SU-DHL-6 (cell line): ENCODE results near the gene NFRKB.
"Not testable (repeated sequence)": the region's sequence is repeated elsewhere in the genome, so short reads cannot be mapped to it uniquely, and the experiment has no call there.

Experiments used
- EZH2phosphoT487 ChIP-seq: fragments of 200-600 bp; sonication (generic), shearing (Covaris generic); conservative IDR thresholded peaks from 2 replicates; pipeline ENCODE4 v1.6.1; 2018; ENCODE audit warnings: mild to moderate bottlenecking, antibody characterized with exemption, low read length, moderate library complexity, mixed read lengths
- TF ChIP-seq, protein P1 (sequence below): fragments of 200-600 bp; sonication (generic); IDR thresholded peaks from one replicate; pipeline ENCODE4 v1.5.1; 2017; ENCODE audit warnings: antibody characterized with exemption, mild to moderate bottlenecking, low read length, moderate library complexity; ENCODE audit not compliant: insufficient read depth, poor library complexity, severe bottlenecking

DNA sequence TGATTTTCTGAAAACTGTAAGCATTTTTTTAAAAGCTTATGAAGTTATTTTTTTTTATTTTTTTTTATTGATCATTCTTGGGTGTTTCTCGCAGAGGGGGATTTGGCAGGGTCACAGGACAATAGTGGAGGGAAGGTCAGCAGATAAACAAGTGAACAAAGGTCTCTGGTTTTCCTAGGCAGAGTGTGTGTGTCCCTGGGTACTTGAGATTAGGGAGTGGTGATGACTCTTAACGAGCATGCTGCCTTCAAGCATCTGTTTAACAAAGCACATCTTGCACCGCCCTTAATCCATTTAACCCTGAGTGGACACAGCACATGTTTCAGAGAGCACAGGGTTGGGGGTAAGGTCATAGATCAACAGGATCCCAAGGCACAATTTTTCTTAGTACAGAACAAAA is 48.0 kb downstream of the NFRKB start:
- TF ChIP-seq, protein P1, sequence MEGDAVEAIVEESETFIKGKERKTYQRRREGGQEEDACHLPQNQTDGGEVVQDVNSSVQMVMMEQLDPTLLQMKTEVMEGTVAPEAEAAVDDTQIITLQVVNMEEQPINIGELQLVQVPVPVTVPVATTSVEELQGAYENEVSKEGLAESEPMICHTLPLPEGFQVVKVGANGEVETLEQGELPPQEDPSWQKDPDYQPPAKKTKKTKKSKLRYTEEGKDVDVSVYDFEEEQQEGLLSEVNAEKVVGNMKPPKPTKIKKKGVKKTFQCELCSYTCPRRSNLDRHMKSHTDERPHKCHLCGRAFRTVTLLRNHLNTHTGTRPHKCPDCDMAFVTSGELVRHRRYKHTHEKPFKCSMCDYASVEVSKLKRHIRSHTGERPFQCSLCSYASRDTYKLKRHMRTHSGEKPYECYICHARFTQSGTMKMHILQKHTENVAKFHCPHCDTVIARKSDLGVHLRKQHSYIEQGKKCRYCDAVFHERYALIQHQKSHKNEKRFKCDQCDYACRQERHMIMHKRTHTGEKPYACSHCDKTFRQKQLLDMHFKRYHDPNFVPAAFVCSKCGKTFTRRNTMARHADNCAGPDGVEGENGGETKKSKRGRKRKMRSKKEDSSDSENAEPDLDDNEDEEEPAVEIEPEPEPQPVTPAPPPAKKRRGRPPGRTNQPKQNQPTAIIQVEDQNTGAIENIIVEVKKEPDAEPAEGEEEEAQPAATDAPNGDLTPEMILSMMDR, result not testable (repeated sequence)
- not testable (repeated sequence) for TF ChIP-seq EZH2phosphoT487
